Vagina (tissue), 2 donors: ENCODE results near the gene TNFRSF19.

Source experiments
- CTCF ChIP-seq, 3 experiments: fragments of 450-650 bp in 2 of 3; fragments of 200-600 bp in 1 of 3; sonication (generic) in 1 of 3; IDR thresholded peaks; one replicate each; pipeline ENCODE4 v1.5.1; 2017 to 2019; ENCODE audit warnings: antibody characterized with exemption in 3 of 3, mild to moderate bottlenecking in 2 of 3, moderate library complexity in 2 of 3
- POLR2A ChIP-seq, 2 donors: fragments of 450-650 bp; IDR thresholded peaks; one replicate each; pipeline ENCODE4 v1.6.1; 2017; ENCODE audit warnings: antibody characterized with exemption in 2 of 2, mild to moderate bottlenecking in 2 of 2, moderate library complexity in 2 of 2

GRCh38 chr13:23636360-23636759, 66.1 kb downstream of the TNFRSF19 start:
- no peak for TF ChIP-seq POLR2A (IDR thresholded peaks at IDR 0.05)
- no peak for TF ChIP-seq CTCF (IDR thresholded peaks at IDR 0.05)
